Measurements from ENCODE around the gene TRIM58.

Gene TRIM58

DNA sequence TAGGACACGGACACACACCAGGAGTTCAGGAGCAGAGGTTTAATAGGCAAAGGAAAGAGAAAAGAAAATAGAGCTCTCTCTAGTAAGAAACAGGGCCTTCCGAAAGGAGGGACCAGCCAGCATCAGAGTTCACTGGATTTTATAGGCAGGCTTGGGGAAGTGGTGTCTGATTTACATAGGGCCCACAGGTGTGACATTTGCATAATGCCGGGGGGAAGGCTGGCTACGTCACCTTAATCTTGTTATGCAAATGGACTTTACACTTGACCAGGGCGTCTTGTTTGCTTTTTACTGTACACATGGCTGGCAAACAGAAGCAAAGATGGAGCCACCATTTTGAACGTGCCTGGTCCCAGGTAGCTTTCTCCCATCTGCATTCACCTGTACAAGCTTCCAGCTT lies 33.0 kb upstream of the TRIM58 start, which contains the start of gene OR14A16:
Gene OR14A16, minus strand, starts transcription at position 97 of the 400 bp plus-strand sequence. CDS start 8,390 bp downstream, outside the sequence.
- Histone ChIP-seq H2AFZ (ENCODE audit: low read length) (no peak within 1 kb of the TSS), H3K4me1 (ENCODE audit: insufficient read depth, low read length, severe bottlenecking) (no peaks in the 10 kb centered on the region), H4K20me1 (ENCODE audit: insufficient read depth, low read length) (no peaks in the 10 kb centered on the region), H3F3A (ENCODE audit: insufficient read depth, low read length) (no peaks in the 10 kb centered on the region), H3K9me3 (ENCODE audit: low read length) (no peaks in the 10 kb centered on the region), H3K9me2 (ENCODE audit: low read depth, low read length) (no peaks in the 10 kb centered on the region), H3K27me3 (ENCODE audit: insufficient read depth, low read length) (no peaks in the 10 kb centered on the region), H3K4me2 (ENCODE audit: low read length) (no peak within 1 kb of the TSS), H3K36me3 (ENCODE audit: insufficient read depth, low read length) (no peaks in the 10 kb centered on the region), H3K4me3 (ENCODE audit: low read depth, low read length, poor library complexity, severe bottlenecking) (no peak within 1 kb of the TSS), H3K79me2 (ENCODE audit: insufficient read depth, low read length) (no peaks in the 10 kb centered on the region), H3K9ac (ENCODE audit: low read length) (no peak within 1 kb of the TSS), H3K27ac (ENCODE audit: low read depth, low read length, poor library complexity, severe bottlenecking) (no peak within 1 kb of the TSS)
- TF ChIP-seq, protein P1, sequence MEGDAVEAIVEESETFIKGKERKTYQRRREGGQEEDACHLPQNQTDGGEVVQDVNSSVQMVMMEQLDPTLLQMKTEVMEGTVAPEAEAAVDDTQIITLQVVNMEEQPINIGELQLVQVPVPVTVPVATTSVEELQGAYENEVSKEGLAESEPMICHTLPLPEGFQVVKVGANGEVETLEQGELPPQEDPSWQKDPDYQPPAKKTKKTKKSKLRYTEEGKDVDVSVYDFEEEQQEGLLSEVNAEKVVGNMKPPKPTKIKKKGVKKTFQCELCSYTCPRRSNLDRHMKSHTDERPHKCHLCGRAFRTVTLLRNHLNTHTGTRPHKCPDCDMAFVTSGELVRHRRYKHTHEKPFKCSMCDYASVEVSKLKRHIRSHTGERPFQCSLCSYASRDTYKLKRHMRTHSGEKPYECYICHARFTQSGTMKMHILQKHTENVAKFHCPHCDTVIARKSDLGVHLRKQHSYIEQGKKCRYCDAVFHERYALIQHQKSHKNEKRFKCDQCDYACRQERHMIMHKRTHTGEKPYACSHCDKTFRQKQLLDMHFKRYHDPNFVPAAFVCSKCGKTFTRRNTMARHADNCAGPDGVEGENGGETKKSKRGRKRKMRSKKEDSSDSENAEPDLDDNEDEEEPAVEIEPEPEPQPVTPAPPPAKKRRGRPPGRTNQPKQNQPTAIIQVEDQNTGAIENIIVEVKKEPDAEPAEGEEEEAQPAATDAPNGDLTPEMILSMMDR (IDR thresholded peaks at IDR 0.05; ENCODE audit: low read length): no peak
- TF ChIP-seq EZH2 (IDR thresholded peaks at IDR 0.05; ENCODE audit: borderline replicate concordance, low read length): no peak

DNA sequence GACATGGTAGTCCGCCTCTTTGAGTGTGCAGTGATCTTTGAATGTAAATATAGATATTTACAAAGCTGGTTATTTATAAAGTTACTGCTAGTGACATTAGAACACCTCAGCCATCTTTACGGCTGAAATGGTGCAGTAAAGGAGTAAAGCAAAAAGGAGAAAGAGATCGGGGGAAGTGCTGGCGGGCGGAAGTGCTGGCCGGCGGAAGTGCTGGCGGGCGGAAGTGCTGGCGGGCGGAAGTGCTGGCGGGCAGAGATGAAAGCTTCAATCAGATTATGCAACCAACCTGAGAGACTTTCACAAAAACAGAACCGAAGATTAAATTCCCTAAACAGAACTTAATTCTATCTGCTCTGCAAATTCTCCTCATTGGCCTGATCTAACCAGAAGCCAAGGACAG lies 31.6 kb upstream of the TRIM58 start:
- H3K4me2 ChIP-seq (ENCODE audit: low read length): no peak overlapping the region
- H3K4me3 ChIP-seq (ENCODE audit: low read depth, low read length, poor library complexity, severe bottlenecking): no peak overlapping the region
- H3K27me3 ChIP-seq (ENCODE audit: insufficient read depth, low read length): no peaks in the 10 kb centered on the region
- TF ChIP-seq, protein P1 (IDR thresholded peaks at IDR 0.05; ENCODE audit: low read length): no peak
- TF ChIP-seq EZH2 (IDR thresholded peaks at IDR 0.05; ENCODE audit: borderline replicate concordance, low read length): no peak
- H3K27ac ChIP-seq (ENCODE audit: low read depth, low read length, poor library complexity, severe bottlenecking): no peak overlapping the region
- H3K9me2 ChIP-seq (ENCODE audit: low read depth, low read length): no peaks in the 10 kb centered on the region
- no peaks in the 10 kb centered on the region for H3K9me3 ChIP-seq (ENCODE audit: low read length)
- no peaks in the 10 kb centered on the region for H3K4me1 ChIP-seq (ENCODE audit: insufficient read depth, low read length, severe bottlenecking)
- H2AFZ ChIP-seq (ENCODE audit: low read length): no peak overlapping the region
- H3K9ac ChIP-seq (ENCODE audit: low read length): no peak overlapping the region
- no peaks in the 10 kb centered on the region for H3K36me3 ChIP-seq (ENCODE audit: insufficient read depth, low read length)
- H4K20me1 ChIP-seq (ENCODE audit: insufficient read depth, low read length): no peaks in the 10 kb centered on the region
- H3F3A ChIP-seq (ENCODE audit: insufficient read depth, low read length): no peaks in the 10 kb centered on the region
- no peaks in the 10 kb centered on the region for H3K79me2 ChIP-seq (ENCODE audit: insufficient read depth, low read length)

DNA sequence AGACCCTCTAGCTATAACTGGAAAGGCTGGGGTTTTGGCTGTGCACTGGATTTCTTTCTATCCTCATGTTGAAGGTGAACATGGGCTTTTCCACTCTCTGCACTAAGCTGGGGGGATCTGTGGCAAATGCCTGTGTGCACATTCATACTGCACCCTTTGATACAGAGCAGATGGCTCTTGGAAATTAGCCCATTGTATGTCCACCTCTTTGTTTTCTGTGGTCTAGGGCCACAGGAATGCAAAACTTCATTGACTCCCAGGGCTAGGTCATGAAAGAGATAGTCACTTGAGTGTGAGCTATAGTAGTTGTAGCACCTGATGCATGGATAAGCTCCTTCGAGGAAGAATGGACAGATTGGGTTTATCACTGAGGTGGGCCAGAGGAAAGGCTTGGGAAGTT lies 27.3 kb upstream of the TRIM58 start:
- no peak overlapping the region for H3K9ac ChIP-seq (ENCODE audit: low read length)
- no peaks in the 10 kb centered on the region for H3K27me3 ChIP-seq (ENCODE audit: insufficient read depth, low read length)
- TF ChIP-seq, protein P1 (IDR thresholded peaks at IDR 0.05; ENCODE audit: low read length): no peak
- TF ChIP-seq EZH2 (IDR thresholded peaks at IDR 0.05; ENCODE audit: borderline replicate concordance, low read length): no peak
- no peaks in the 10 kb centered on the region for H3F3A ChIP-seq (ENCODE audit: insufficient read depth, low read length)
- no peak overlapping the region for H2AFZ ChIP-seq (ENCODE audit: low read length)
- no peaks in the 10 kb centered on the region for H3K9me2 ChIP-seq (ENCODE audit: low read depth, low read length)
- no peaks in the 10 kb centered on the region for H3K9me3 ChIP-seq (ENCODE audit: low read length)
- no peak overlapping the region for H3K4me2 ChIP-seq (ENCODE audit: low read length)
- no peaks in the 10 kb centered on the region for H4K20me1 ChIP-seq (ENCODE audit: insufficient read depth, low read length)
- H3K4me1 ChIP-seq (ENCODE audit: insufficient read depth, low read length, severe bottlenecking): no peaks in the 10 kb centered on the region
- no peaks in the 10 kb centered on the region for H3K79me2 ChIP-seq (ENCODE audit: insufficient read depth, low read length)
- H3K4me3 ChIP-seq (ENCODE audit: low read depth, low read length, poor library complexity, severe bottlenecking): no peak overlapping the region
- no peak overlapping the region for H3K27ac ChIP-seq (ENCODE audit: low read depth, low read length, poor library complexity, severe bottlenecking)
- no peaks in the 10 kb centered on the region for H3K36me3 ChIP-seq (ENCODE audit: insufficient read depth, low read length)
